HCT116 (cell line): ENCODE results near the gene RHOB.

Source experiments
- EGR1 ChIP-seq: IDR thresholded peaks from 2 replicates; pipeline ENCODE4 v1.6.1; 2012; ENCODE audit warnings: low read depth
- EZH2 ChIP-seq: fragments of 200-600 bp; sonication (generic); IDR thresholded peaks from 2 replicates; pipeline ENCODE4 v1.6.1; 2017; ENCODE audit warnings: antibody characterized with exemption, mixed run types
- EZH2phosphoT487 ChIP-seq: fragments of 200-600 bp; IDR thresholded peaks from 2 replicates; pipeline ENCODE4 v1.6.1; 2018; ENCODE audit warnings: antibody characterized with exemption, borderline replicate concordance
- FOSL1 ChIP-seq: IDR thresholded peaks from 2 replicates; pipeline ENCODE4 v1.6.1; 2012; ENCODE audit warnings: low read depth
- JUND ChIP-seq: IDR thresholded peaks from 2 replicates; pipeline ENCODE4 v1.6.1; 2012
- POLR2A ChIP-seq: IDR thresholded peaks from 2 replicates; pipeline ENCODE4 v1.7.0; 2011; ENCODE audit warnings: borderline replicate concordance; ENCODE audit not compliant: insufficient read depth, insufficient read length; ENCODE audit errors: extremely low read depth
- POLR2AphosphoS5 ChIP-seq: IDR thresholded peaks from 2 replicates; pipeline ENCODE4 v1.6.1; 2011; ENCODE audit warnings: mild to moderate bottlenecking, low read depth, low read length, moderate library complexity
- RAD21 ChIP-seq: IDR thresholded peaks from 2 replicates; pipeline ENCODE4 v1.6.1; 2012; ENCODE audit warnings: low read depth, mild to moderate bottlenecking
- TCF7L2 ChIP-seq: IDR thresholded peaks from 2 replicates; pipeline ENCODE4 v1.7.0; 2011; ENCODE audit warnings: borderline replicate concordance, inconsistent platforms; ENCODE audit not compliant: insufficient read depth, insufficient read length; ENCODE audit errors: extremely low read depth
- TF ChIP-seq, protein P1 (sequence below), 3 experiments: fragments of 200-600 bp in 1 of 3; sonication (generic) in 1 of 3; IDR thresholded peaks in 2 of 3; conservative IDR thresholded peaks in 1 of 3; 2 replicates each; pipeline ENCODE4 v1.5.1; 2012 to 2017; ENCODE audit warnings: low read depth in 2 of 3, low read length in 2 of 3, antibody characterized with exemption in 1 of 3, borderline replicate concordance in 1 of 3, control low read depth in 1 of 3, mild to moderate bottlenecking in 1 of 3, mixed read lengths in 1 of 3, mixed run types in 1 of 3, moderate library complexity in 1 of 3; ENCODE audit not compliant: insufficient read depth in 1 of 3
- TF ChIP-seq, protein P2 (sequence below): IDR thresholded peaks from 2 replicates; pipeline ENCODE4 v1.6.1; 2012; ENCODE audit warnings: low read depth
- TF ChIP-seq, protein P3 (sequence below): IDR thresholded peaks from 2 replicates; pipeline ENCODE4 v1.6.1; 2011; ENCODE audit warnings: mild to moderate bottlenecking, low read length, moderate library complexity; ENCODE audit not compliant: insufficient replicate concordance; ENCODE audit errors: extremely low read depth

DNA sequence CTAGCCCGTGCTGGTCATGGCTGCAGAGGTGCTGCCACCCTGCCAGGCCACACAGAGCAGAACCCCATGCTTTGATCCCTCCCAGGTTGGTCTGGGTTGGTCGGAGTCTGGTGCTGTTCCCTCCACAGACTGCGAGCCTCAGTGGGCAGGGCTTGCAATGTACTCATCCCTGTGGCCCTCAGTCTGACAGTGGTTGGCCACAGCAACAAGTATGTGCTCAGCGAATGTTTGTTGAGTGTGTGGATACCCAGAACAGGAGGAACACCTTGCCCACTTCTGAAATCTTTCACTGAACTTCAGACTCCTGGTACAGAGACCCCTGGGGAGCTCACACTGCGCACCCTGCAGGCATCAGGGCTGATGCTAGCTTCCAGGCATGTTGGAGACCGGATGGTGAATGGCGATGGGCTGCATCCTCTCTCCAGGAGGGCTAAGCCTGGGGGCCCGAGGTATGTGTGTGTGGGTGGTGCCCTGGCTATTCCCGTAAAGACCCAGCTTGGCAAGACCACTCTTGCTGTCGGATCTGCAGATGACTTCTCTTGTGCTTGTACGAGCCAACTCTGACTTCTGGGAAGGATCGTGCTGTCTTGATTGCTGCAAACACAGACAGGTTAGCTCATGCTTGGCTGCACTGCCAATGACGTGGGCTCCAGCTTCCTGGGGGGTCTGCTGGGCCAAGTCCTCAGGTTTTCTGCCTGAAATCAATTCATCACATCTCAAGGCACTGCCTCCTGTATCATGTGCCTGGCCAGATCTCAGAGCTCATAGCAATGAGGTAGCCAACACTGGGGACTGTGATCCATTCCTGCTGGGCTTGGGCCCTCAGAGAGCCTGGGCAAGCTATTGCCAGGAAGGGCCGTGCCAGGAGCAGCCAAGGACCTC lies 43.7 kb downstream of the RHOB start:
- TF ChIP-seq, protein P1, sequence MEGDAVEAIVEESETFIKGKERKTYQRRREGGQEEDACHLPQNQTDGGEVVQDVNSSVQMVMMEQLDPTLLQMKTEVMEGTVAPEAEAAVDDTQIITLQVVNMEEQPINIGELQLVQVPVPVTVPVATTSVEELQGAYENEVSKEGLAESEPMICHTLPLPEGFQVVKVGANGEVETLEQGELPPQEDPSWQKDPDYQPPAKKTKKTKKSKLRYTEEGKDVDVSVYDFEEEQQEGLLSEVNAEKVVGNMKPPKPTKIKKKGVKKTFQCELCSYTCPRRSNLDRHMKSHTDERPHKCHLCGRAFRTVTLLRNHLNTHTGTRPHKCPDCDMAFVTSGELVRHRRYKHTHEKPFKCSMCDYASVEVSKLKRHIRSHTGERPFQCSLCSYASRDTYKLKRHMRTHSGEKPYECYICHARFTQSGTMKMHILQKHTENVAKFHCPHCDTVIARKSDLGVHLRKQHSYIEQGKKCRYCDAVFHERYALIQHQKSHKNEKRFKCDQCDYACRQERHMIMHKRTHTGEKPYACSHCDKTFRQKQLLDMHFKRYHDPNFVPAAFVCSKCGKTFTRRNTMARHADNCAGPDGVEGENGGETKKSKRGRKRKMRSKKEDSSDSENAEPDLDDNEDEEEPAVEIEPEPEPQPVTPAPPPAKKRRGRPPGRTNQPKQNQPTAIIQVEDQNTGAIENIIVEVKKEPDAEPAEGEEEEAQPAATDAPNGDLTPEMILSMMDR (IDR thresholded peaks at IDR 0.05 in 2 of 3, conservative IDR thresholded peaks at IDR 0.05 in 1 of 3; ENCODE audit: borderline replicate concordance in 1 of 3, insufficient read depth in 1 of 3, low read depth in 2 of 3, low read length in 2 of 3) = no peak
- TF ChIP-seq TCF7L2 = no peak
- no peak for TF ChIP-seq POLR2AphosphoS5
- TF ChIP-seq EGR1 = no peak
- TF ChIP-seq, protein P2, sequence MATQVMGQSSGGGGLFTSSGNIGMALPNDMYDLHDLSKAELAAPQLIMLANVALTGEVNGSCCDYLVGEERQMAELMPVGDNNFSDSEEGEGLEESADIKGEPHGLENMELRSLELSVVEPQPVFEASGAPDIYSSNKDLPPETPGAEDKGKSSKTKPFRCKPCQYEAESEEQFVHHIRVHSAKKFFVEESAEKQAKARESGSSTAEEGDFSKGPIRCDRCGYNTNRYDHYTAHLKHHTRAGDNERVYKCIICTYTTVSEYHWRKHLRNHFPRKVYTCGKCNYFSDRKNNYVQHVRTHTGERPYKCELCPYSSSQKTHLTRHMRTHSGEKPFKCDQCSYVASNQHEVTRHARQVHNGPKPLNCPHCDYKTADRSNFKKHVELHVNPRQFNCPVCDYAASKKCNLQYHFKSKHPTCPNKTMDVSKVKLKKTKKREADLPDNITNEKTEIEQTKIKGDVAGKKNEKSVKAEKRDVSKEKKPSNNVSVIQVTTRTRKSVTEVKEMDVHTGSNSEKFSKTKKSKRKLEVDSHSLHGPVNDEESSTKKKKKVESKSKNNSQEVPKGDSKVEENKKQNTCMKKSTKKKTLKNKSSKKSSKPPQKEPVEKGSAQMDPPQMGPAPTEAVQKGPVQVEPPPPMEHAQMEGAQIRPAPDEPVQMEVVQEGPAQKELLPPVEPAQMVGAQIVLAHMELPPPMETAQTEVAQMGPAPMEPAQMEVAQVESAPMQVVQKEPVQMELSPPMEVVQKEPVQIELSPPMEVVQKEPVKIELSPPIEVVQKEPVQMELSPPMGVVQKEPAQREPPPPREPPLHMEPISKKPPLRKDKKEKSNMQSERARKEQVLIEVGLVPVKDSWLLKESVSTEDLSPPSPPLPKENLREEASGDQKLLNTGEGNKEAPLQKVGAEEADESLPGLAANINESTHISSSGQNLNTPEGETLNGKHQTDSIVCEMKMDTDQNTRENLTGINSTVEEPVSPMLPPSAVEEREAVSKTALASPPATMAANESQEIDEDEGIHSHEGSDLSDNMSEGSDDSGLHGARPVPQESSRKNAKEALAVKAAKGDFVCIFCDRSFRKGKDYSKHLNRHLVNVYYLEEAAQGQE = no peak
- TF ChIP-seq, protein P3, sequence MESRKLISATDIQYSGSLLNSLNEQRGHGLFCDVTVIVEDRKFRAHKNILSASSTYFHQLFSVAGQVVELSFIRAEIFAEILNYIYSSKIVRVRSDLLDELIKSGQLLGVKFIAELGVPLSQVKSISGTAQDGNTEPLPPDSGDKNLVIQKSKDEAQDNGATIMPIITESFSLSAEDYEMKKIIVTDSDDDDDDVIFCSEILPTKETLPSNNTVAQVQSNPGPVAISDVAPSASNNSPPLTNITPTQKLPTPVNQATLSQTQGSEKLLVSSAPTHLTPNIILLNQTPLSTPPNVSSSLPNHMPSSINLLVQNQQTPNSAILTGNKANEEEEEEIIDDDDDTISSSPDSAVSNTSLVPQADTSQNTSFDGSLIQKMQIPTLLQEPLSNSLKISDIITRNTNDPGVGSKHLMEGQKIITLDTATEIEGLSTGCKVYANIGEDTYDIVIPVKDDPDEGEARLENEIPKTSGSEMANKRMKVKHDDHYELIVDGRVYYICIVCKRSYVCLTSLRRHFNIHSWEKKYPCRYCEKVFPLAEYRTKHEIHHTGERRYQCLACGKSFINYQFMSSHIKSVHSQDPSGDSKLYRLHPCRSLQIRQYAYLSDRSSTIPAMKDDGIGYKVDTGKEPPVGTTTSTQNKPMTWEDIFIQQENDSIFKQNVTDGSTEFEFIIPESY = no peak
- TF ChIP-seq POLR2A = no peak
- no peak for TF ChIP-seq FOSL1
- no peak for TF ChIP-seq EZH2
- TF ChIP-seq RAD21 = no peak
- TF ChIP-seq EZH2phosphoT487 = no peak
- no peak for TF ChIP-seq JUND
